H9 (cell line): ENCODE data around the gene CTDSPL2. TPM values are rescaled to one million over a fixed set of nuclear protein-coding genes. Genes with fewer than 3 reads are reported as not detected.

ENCODE experiments used
- DNase-seq: peaks from one replicate; pipeline ENCODE4 v3.0.0-alpha.2; 2017
- H2AFZ ChIP-seq: one replicate; pipeline ENCODE4 v1.6.1; 2013; ENCODE audit warnings: mild to moderate bottlenecking, low read length, control low read depth, moderate library complexity
- H2AK5ac ChIP-seq: 2 replicates; pipeline ENCODE4 v1.6.1; 2013; ENCODE audit warnings: low read length, control low read depth, mixed read lengths; ENCODE audit not compliant: insufficient read length
- H2BK120ac ChIP-seq: one replicate; pipeline ENCODE4 v1.6.1; 2013; ENCODE audit warnings: low read depth, mild to moderate bottlenecking, low read length, control low read depth, inconsistent platforms; ENCODE audit not compliant: poor library complexity, severe bottlenecking
- H2BK12ac ChIP-seq: 2 replicates; pipeline ENCODE4 v1.6.1; 2013; ENCODE audit warnings: low read length, control low read depth, mixed read lengths, low read depth; ENCODE audit not compliant: insufficient read length
- H2BK15ac ChIP-seq: 2 replicates; pipeline ENCODE4 v1.6.1; 2013; ENCODE audit warnings: low read depth, low read length, control low read depth
- H2BK20ac ChIP-seq: one replicate; pipeline ENCODE4 v1.6.1; 2013; ENCODE audit warnings: low read depth, mild to moderate bottlenecking, low read length, control low read depth, inconsistent platforms; ENCODE audit not compliant: poor library complexity, severe bottlenecking
- H2BK5ac ChIP-seq: 2 replicates; pipeline ENCODE4 v1.6.1; 2013; ENCODE audit warnings: low read length, control low read depth, mixed read lengths; ENCODE audit not compliant: insufficient read length
- H3K14ac ChIP-seq: 2 replicates; pipeline ENCODE4 v1.6.1; 2013; ENCODE audit warnings: low read length, control low read depth; ENCODE audit not compliant: insufficient read depth
- H3K18ac ChIP-seq: 2 replicates; pipeline ENCODE4 v1.6.1; 2013; ENCODE audit warnings: low read depth, mild to moderate bottlenecking, mixed read lengths, low read length, control low read depth; ENCODE audit not compliant: insufficient read length
- H3K23ac ChIP-seq: 2 replicates; pipeline ENCODE4 v1.6.1; 2013; ENCODE audit warnings: low read length, control low read depth, mixed read lengths, low read depth; ENCODE audit not compliant: insufficient read length
- H3K23me2 ChIP-seq: 2 replicates; pipeline ENCODE4 v1.6.1; 2013; ENCODE audit warnings: low read depth, mild to moderate bottlenecking, mixed read lengths, low read length, control low read depth; ENCODE audit not compliant: insufficient read length, poor library complexity, severe bottlenecking
- H3K27ac ChIP-seq: 2 replicates; pipeline ENCODE4 v1.5.1; 2013; ENCODE audit warnings: low read length, control low read depth, mixed read lengths, low read depth; ENCODE audit not compliant: insufficient read length
- H3K27me3 ChIP-seq: 2 replicates; pipeline ENCODE4 v1.6.1; 2013; ENCODE audit warnings: low read length, control low read depth, inconsistent platforms; ENCODE audit not compliant: insufficient read depth
- H3K4ac ChIP-seq: 2 replicates; pipeline ENCODE4 v1.6.1; 2013; ENCODE audit warnings: low read depth, mild to moderate bottlenecking, control low read depth, inconsistent platforms, low read length, moderate library complexity
- H3K4me1 ChIP-seq: 2 replicates; pipeline ENCODE4 v1.6.1; 2013; ENCODE audit warnings: low read length, control low read depth, inconsistent platforms; ENCODE audit not compliant: insufficient read depth
- H3K4me2 ChIP-seq: 2 replicates; pipeline ENCODE4 v1.6.1; 2013; ENCODE audit warnings: low read length, control low read depth, mixed read lengths; ENCODE audit not compliant: insufficient read length, insufficient read depth
- H3K56ac ChIP-seq: 2 replicates; pipeline ENCODE4 v1.6.1; 2013; ENCODE audit warnings: low read depth, mild to moderate bottlenecking, mixed read lengths, low read length, control low read depth; ENCODE audit not compliant: insufficient read length
- H3K79me1 ChIP-seq: 2 replicates; pipeline ENCODE4 v1.6.1; 2013; ENCODE audit warnings: low read depth, mild to moderate bottlenecking, moderate library complexity, low read length, control low read depth, inconsistent platforms; ENCODE audit not compliant: insufficient read depth, poor library complexity, severe bottlenecking
- H3K79me2 ChIP-seq: 2 replicates; pipeline ENCODE4 v1.6.1; 2013; ENCODE audit warnings: low read length, control low read depth, inconsistent platforms; ENCODE audit not compliant: insufficient read depth
- H3K9ac ChIP-seq: 2 replicates; pipeline ENCODE4 v1.6.1; 2013; ENCODE audit warnings: low read length, control low read depth, mixed read lengths; ENCODE audit not compliant: insufficient read length; ENCODE audit errors: extremely low read depth
- H3K9me3 ChIP-seq: one replicate; pipeline ENCODE4 v1.6.1; 2013; ENCODE audit warnings: low read depth, low read length, inconsistent platforms; ENCODE audit not compliant: control insufficient read depth
- H3T11ph ChIP-seq: one replicate; pipeline ENCODE4 v1.6.1; 2013; ENCODE audit warnings: mild to moderate bottlenecking, low read length, control low read depth, inconsistent platforms
- H4K20me1 ChIP-seq: one replicate; pipeline ENCODE4 v1.6.1; 2013; ENCODE audit not compliant: control insufficient read depth, insufficient read length, insufficient read depth
- H4K5ac ChIP-seq: 2 replicates; pipeline ENCODE4 v1.6.1; 2013; ENCODE audit warnings: low read depth, mild to moderate bottlenecking, mixed read lengths, low read length, control low read depth; ENCODE audit not compliant: insufficient read length
- H4K8ac ChIP-seq: replicated peaks from 2 replicates; pipeline ENCODE4 v1.6.1; 2013; ENCODE audit warnings: low read length, control low read depth, mixed read lengths, low read depth; ENCODE audit not compliant: insufficient read length
- H4K91ac ChIP-seq: 2 replicates; pipeline ENCODE4 v1.6.1; 2013; ENCODE audit warnings: low read depth, mild to moderate bottlenecking, moderate library complexity, mixed read lengths, low read length, control low read depth; ENCODE audit not compliant: insufficient read length
- H3K27ac Mint-ChIP-seq, 3 experiments: 2 replicates in 2 of 3; 3 replicates in 1 of 3; pipeline ENCODE4 v1.8.0; 2020 to 2021; ENCODE audit warnings: mixed read lengths in 3 of 3, mild to moderate bottlenecking in 1 of 3, moderate library complexity in 1 of 3
- H3K27me3 Mint-ChIP-seq: 2 replicates; pipeline ENCODE4 v1.8.0; 2021; ENCODE audit warnings: low read depth, mild to moderate bottlenecking, moderate library complexity, mixed read lengths
- H3K36me3 Mint-ChIP-seq, 3 experiments: 2 replicates in 2 of 3; 3 replicates in 1 of 3; pipeline ENCODE4 v1.8.0; 2020 to 2021; ENCODE audit warnings: low read depth in 3 of 3, mixed read lengths in 3 of 3; ENCODE audit not compliant: insufficient read depth in 1 of 3
- H3K4me1 Mint-ChIP-seq, 2 experiments: 2 replicates each; pipeline ENCODE4 v1.8.0; 2020; ENCODE audit warnings: mixed read lengths in 2 of 2
- H3K4me3 Mint-ChIP-seq, 2 experiments: 2 replicates in 1 of 2; 3 replicates in 1 of 2; pipeline ENCODE4 v1.8.0; 2020 to 2021; ENCODE audit warnings: mild to moderate bottlenecking in 2 of 2, mixed read lengths in 2 of 2, moderate library complexity in 1 of 2
- H3K9me3 Mint-ChIP-seq, 2 experiments: 2 replicates in 1 of 2; 3 replicates in 1 of 2; pipeline ENCODE4 v1.8.0; 2020; ENCODE audit warnings: mild to moderate bottlenecking in 2 of 2, mixed read lengths in 2 of 2, moderate library complexity in 1 of 2
- WGBS: extraction: QIAGEN DNeasy Blood & Tissue Kit; methylation state at CpG from one replicate; pipeline ENCODE4 v1.1.7; 2013; ENCODE audit warnings: missing lambda C conversion rate, low lambda C conversion rate, mixed read lengths; ENCODE audit not compliant: insufficient read length; ENCODE audit errors: extremely low coverage; 5-methylcytosine and 5-hydroxymethylcytosine counted together
- total RNA-seq: library from RNA; stranded (reverse); gene quantifications from 2 replicates; pipeline ENCODE4 v1.2.1, GENCODE V29; 2021
- TF ChIP-seq, protein P1 (sequence below): fragments of 200-600 bp; sonication (generic); conservative IDR thresholded peaks from 3 replicates; pipeline ENCODE4 v1.8.0; 2021; ENCODE audit warnings: antibody characterized with exemption, mild to moderate bottlenecking

The CTDSPL2 gene
- total RNA-seq, 1 experiment from 2014 or later: 78.8 TPM

DNA sequence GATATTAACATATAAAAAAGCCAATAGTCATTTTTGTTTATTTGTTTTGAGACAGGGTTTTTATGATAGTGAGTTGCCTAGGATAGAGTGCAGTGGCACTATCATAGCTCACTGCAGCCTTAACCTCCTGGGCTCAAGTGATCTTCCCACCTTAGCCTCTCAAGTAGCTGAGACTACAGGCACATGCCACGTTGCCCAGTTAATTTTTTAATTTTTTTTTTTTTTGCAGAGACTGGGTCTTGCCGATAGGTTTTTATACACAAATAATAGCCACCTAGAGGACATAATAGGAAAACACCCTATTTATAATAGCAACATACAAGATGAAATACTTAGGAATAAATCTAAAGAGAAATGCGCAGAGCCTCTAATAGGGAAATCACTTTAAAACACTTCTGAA, 122.8 kb downstream of the CTDSPL2 start:
- H3K27ac Mint-ChIP-seq: no peak overlapping the region
- 0 out of 4 replicates have a peak, but pooled peaks cover 4 to 5% of the 10 kb centered on the region in 2 experiments for H3K4me1 Mint-ChIP-seq
- Histone ChIP-seq H2BK5ac (no peak overlapping the region), H4K5ac (no peak overlapping the region), H3K18ac (no peak overlapping the region), H3T11ph (no peak overlapping the region), H3K56ac (no peak overlapping the region), H3K79me2 (peaks cover 4% of the 10 kb centered on the region; the same call in 1 of the 2 replicates), H3K4me1 (no peaks in the 10 kb centered on the region), H2BK120ac (no peak overlapping the region), H3K9me3 (no peaks in the 10 kb centered on the region), H3K27me3 (no peaks in the 10 kb centered on the region), H3K14ac (no peak overlapping the region), H2BK20ac (no peak overlapping the region), H3K27ac (no peak overlapping the region), H3K23me2 (no peaks in the 10 kb centered on the region), H3K9ac (no peak overlapping the region), H2AFZ (no peak overlapping the region), H4K91ac (no peak overlapping the region), H4K8ac (no peak overlapping the region), H4K20me1 (no peaks in the 10 kb centered on the region), H2AK5ac (no peak overlapping the region), H2BK12ac (no peak overlapping the region), H3K79me1 (peaks cover 4% of the 10 kb centered on the region), H3K23ac (no peak overlapping the region), H3K4ac (no peak overlapping the region), H3K4me2 (no peak overlapping the region), H2BK15ac (no peak overlapping the region)
- peaks cover 27 to 55% (median 49%) of the 10 kb centered on the region in 3 experiments; a peak in 6 of 7 replicates for H3K36me3 Mint-ChIP-seq
- TF ChIP-seq, protein P1, sequence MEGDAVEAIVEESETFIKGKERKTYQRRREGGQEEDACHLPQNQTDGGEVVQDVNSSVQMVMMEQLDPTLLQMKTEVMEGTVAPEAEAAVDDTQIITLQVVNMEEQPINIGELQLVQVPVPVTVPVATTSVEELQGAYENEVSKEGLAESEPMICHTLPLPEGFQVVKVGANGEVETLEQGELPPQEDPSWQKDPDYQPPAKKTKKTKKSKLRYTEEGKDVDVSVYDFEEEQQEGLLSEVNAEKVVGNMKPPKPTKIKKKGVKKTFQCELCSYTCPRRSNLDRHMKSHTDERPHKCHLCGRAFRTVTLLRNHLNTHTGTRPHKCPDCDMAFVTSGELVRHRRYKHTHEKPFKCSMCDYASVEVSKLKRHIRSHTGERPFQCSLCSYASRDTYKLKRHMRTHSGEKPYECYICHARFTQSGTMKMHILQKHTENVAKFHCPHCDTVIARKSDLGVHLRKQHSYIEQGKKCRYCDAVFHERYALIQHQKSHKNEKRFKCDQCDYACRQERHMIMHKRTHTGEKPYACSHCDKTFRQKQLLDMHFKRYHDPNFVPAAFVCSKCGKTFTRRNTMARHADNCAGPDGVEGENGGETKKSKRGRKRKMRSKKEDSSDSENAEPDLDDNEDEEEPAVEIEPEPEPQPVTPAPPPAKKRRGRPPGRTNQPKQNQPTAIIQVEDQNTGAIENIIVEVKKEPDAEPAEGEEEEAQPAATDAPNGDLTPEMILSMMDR: peak; percentile 50
- DNase-seq: no peak
- H3K9me3 Mint-ChIP-seq: no peaks in the 10 kb centered on the region
- H3K27me3 Mint-ChIP-seq: no peaks in the 10 kb centered on the region
- no CpG with 5 or more reads among the region's 3 CpGs for WGBS
- no peak overlapping the region for H3K4me3 Mint-ChIP-seq
